A549 treated with AZD9567 at 1 μM for 4 hours (cell line): ENCODE results near the gene FFAR1. TPM values are rescaled to one million over a fixed set of nuclear protein-coding genes. Genes with fewer than 3 reads are reported as not detected.

Experiments
- total RNA-seq: library from RNA; stranded (reverse); fragments of 200-300 nt; extraction: Qiagen RNA extraction; gene quantifications from 5 replicates; pipeline ENCODE4 v1.2.3, GENCODE V29; 2022; ENCODE audit not compliant: insufficient read depth

FFAR1 gene, protein sequence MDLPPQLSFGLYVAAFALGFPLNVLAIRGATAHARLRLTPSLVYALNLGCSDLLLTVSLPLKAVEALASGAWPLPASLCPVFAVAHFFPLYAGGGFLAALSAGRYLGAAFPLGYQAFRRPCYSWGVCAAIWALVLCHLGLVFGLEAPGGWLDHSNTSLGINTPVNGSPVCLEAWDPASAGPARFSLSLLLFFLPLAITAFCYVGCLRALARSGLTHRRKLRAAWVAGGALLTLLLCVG (N-terminal part only)
- 0.05 TPM in 1 of 5 replicates, not detected in the others for total RNA-seq

DNA sequence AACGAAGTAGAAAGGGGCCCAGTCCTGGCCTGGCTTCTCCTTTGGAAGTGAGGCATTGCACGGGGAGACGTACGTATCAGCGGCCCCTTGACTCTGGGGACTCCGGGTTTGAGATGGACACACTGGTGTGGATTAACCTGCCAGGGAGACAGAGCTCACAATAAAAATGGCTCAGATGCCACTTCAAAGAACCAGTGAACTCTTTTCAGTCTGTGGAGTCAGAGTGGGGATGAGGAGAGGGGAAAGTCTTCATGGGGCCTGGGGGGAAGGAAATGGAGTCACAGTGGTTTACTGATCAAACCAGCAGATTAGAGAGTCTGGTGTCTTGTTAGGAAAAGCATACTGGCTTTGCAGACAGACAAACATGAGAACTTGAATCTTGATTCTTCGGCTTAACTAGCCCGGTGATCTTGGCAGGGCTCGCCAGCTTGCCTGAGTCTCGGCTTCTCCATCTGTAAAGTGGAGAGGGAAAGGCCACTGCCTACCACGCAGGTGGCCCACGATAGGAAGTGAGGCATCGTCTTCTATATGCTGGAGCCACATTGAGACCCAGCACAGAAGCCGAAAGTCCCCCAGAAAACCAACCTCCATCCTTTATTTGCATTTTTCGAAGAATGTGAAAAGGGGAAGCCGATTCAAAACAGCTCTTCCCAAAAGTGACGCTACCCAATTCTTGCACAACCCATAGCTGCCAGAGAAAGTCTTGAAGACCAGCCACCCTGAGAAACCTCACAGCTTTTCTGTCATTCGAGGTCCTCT lies at the start of gene FFAR1:
FFAR1 (plus strand) TSS at position 732 of the 759 bp plus-strand sequence. CDS start 3,650 bp downstream, outside the sequence.

DNA sequence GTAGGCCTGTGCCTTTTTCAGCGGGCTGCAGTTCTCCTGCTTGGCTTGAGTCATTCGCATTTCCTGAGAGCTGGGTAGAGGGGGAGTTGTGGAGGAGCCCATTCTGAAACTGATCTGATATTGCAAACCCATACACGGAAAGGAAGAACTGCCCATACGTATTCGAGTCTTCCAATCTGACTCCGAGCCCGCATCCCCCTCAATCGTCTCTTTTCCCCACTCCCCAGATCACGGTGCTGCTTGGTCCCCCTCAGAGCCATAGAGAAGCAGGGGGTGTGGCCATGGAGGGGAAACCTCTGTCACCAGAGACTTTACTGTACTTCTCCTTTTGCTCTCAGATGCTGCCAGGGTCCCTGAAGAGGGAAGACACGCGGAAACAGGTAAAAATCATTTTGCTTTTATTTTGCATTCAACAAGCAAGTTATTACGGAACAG lies 18.8 kb upstream of the FFAR1 start, which contains the start of gene CD22:
CD22 (plus strand) TSS at position 337 of the 435 bp plus-strand sequence. CDS start 2,854 bp downstream, outside the sequence.

DNA sequence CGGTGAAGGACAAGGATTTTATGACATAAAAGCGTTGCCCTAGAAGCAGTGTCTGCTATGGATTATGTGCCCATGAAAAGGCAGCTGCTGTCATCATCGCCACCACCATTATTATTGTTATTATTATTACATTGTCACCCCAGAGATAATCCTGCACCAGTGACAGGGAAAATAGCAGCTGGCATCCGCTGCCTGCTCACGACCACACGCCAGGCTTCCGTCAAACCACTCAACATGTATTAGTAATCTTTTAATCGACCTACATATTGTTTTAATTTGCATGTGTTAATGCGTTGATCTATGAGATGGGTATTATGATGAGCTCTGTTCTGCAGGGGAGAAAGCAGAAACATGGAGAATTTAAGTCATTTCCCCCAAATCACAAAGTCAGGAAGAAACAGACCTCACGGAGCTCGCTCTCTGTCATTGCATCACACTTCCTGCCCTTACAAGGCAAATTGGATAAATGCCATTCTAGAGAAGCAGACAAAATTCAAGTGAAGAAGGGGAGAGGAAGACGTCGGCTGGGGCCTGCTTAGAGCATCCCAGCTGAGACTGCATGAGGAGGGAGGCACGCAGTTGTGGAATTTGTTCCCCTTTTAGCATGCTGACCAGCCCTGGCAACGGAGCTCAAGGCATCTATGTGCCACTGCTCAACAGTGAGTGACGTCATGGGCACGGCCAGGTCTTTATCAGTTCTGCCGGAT lies 10.3 kb downstream of the FFAR1 start, which contains the start of gene FFAR3:
FFAR3 (plus strand) TSS at position 594 of the 707 bp plus-strand sequence. CDS start 431 bp downstream, outside the sequence.

DNA sequence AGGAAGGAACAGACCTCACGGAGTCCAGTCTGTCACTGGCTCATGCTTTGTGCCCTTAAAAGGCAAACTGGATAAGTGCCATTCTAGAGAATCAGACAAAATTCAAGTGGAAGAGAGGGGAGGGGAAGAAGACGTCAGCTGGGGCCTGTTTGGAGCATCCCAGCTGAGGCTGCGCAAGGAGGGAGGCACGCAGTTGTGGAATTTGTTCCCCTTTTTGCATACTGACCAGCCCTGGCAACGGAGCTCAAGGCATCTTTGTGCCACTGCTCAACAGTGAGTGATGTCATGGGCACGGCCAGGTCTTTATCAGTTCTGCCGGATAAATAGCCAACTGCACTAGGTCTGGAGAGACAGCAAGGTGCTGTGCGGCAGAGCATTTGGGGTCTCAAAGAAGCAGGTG lies 23.0 kb downstream of the FFAR1 start, which contains the start of gene GPR42:
GPR42 (plus strand) TSS at position 347 of the 400 bp plus-strand sequence. CDS start 292 bp downstream, outside the sequence.

Other genes with a start within 250 kb of the FFAR1 start
- gene FXYD3, start 232.1 kb upstream of the FFAR1 start, total RNA-seq, result 0.17 to 0.50 TPM (median 0.35 TPM) in 4 of 5 replicates, not detected in the other
- gene LGI4, start 212.8 kb upstream of the FFAR1 start, total RNA-seq, result 0.07 to 0.32 TPM (median 0.22 TPM) in 4 of 5 replicates, not detected in the other
- gene FXYD1, start 209.1 kb upstream of the FFAR1 start, total RNA-seq, result 0.21 to 0.88 TPM (median 0.29 TPM) in 4 of 5 replicates, not detected in the other
- 0.21 to 0.29 TPM (median 0.23 TPM) in 4 of 5 replicates, not detected in the other for gene FXYD7, start 204.6 kb upstream of the FFAR1 start, total RNA-seq
- 172 to 212 TPM (median 198 TPM) in 5 replicates for gene FXYD5, start 193.2 kb upstream of the FFAR1 start, total RNA-seq
- not detected in 5 replicates for gene FAM187B, start 119.2 kb upstream of the FFAR1 start, total RNA-seq
- 5.7 to 11.3 TPM (median 9.0 TPM) in 5 replicates for gene LSR, start 98.9 kb upstream of the FFAR1 start, total RNA-seq
- 127 to 152 TPM (median 146 TPM) in 5 replicates for gene USF2, start 78.9 kb upstream of the FFAR1 start, total RNA-seq
- gene HAMP, start 65.4 kb upstream of the FFAR1 start, total RNA-seq, result 0.06 to 0.27 TPM (median 0.12 TPM) in 4 of 5 replicates, not detected in the other
- gene MAG, start 55.7 kb upstream of the FFAR1 start, total RNA-seq, result 0.09 to 0.13 TPM in 2 of 5 replicates, not detected in the others
- 0.65 to 1.4 TPM (median 0.98 TPM) in 4 of 5 replicates, not detected in the other for gene CD22, start 18.7 kb upstream of the FFAR1 start, total RNA-seq
- 0.07 TPM in 1 of 5 replicates, not detected in the others for gene FFAR3, start 10.6 kb downstream of the FFAR1 start, total RNA-seq
- gene GPR42, start 23.2 kb downstream of the FFAR1 start, total RNA-seq, result not detected in 5 replicates
- 0.14 TPM in 1 of 5 replicates, not detected in the others for gene FFAR2, start 100.4 kb downstream of the FFAR1 start, total RNA-seq
- gene KRTDAP, start 142.6 kb downstream of the FFAR1 start, total RNA-seq, result not detected in 5 replicates
- gene DMKN, start 165.7 kb downstream of the FFAR1 start, total RNA-seq, result 32.2 to 38.6 TPM (median 34.4 TPM) in 5 replicates
- 1.9 to 3.2 TPM (median 2.6 TPM) in 5 replicates for gene SBSN, start 180.4 kb downstream of the FFAR1 start, total RNA-seq
- 0.10 to 0.15 TPM in 2 of 5 replicates, not detected in the others for gene GAPDHS, start 185.6 kb downstream of the FFAR1 start, total RNA-seq
- gene TMEM147, start 197.7 kb downstream of the FFAR1 start, total RNA-seq, result 340 to 440 TPM (median 431 TPM) in 5 replicates
- 0.07 to 0.08 TPM in 2 of 5 replicates, not detected in the others for gene ATP4A, start 215.8 kb downstream of the FFAR1 start, total RNA-seq
- gene PMIS2, start 238.3 kb downstream of the FFAR1 start, total RNA-seq, result not detected in 5 replicates